Fibroblast of the conjunctiva (primary cell): ENCODE data around the gene SLC6A2.
A peak's percentile ranks its signal among the peaks of the same experiment; 100 is the strongest.
"Not testable (repeated sequence)": the region's sequence is repeated elsewhere in the genome, so short reads cannot be mapped to it uniquely, and the experiment has no call there.

ENCODE experiments used
- DNase-seq: peaks from one replicate; pipeline ENCODE4 v3.0.0-alpha.2; 2010; ENCODE audit warnings: low read depth

The SLC6A2 gene

DNA sequence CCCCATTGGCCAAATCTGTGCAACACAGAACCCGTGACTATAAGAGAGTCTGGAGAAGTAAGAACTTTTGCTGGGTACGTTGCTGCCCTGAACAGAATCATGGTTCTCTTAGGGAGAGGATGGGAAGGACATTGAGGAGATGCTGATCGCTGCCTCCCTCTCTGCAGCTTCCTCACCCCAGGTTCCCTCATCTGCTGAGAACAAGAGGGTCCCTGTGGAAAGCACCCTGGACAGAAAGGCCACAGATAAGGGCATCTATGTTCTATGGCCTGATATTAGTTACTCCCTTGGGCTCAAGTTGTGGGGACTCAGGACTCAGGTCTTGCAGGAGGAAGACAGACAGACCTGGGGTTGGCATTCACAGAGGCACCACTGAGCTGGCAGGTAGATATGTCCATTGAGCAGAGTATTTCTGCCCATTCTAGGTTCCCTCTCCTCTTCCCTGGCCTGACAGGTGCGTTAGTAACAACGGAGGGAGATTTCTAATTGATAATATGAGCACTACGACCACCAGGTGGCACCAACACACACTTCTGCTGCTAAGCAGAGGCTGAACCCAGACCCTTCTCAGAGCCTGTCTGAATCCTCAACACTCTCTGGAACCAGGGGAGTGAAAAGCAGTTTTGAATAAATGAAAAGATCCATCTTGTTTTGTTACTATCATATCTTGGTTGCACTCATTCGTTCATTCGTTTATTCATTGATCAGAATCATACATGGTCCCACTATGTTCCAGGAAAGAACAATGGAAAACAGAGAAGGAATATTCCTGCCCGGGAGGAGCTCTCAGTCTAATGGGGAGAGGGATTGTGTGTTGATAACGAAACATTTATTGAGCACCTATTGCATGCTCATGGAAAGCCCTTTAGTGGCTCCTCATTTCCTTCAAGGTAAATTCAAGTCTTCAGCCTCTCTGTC, 56.4 kb downstream of the SLC6A2 start:
- peak; percentile 24 for DNase-seq

DNA sequence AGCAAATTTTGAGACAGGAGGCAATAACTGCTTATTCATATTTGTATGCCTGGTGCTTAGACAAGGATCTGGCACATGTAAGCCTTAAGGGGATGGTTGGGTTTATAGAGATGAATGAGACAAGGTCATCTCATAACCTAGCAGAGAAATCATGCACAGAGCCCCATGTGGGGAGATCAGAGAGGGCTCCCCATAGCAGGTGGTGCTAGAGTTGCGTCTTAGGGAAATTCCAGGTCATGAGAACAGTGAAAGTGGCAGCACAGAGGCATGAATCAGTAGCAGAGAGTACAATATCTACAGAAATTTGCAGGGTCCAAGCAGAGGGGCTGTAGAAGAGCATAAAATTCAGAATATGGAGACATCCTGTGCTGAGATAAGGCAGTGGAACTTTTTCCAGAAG, 57.3 kb downstream of the SLC6A2 start:
- DNase-seq, result no peak

GRCh38 chr16:55717326-55717725, 61.5 kb downstream of the SLC6A2 start:
- no peak for DNase-seq

- no peak for DNase-seq
These were observed 69.4 kb downstream of the SLC6A2 start for GRCh38 chr16:55725055-55725777.

DNA sequence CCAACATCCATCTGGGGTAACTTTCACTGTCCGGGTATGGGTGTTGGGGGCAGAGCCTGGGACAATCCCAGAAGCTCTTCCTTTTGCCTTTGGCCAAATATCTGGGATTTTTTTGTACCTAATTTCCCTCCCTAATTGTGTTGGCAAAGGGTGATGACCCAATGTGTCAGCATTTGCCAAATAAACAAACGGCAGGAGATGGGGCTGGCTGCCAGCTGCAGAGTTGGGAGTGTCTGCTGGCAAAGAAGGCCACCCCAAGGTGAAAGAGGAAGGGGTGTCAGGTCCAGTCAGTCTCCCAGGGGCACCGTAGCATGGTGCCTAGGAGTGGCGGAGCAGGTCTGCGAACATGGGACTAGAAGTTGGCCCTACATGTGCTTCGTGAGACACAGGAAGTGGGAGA, 73.0 kb downstream of the SLC6A2 start:
- DNase-seq, result no peak

DNA sequence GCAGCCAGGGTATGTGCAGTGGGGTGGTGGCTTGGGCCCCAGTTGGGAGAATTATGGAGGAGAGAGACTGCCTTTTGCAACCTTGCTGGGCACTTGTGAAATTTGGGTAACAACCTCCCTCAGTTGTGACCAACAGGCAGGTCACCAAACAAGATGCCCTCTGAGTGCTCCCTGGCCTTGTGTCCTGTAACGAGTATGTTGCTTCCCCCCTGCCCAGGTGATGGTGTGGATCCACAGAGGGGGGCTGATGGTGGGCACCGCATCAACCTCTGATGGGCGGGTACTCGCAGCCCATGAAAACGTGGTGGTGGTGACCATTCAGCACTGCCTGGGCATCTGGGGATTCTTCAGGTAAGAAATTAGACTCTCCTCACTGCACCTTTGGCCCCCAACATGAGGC, 74.3 kb downstream of the SLC6A2 start:
- DNase-seq, result no peak

- DNase-seq, result no peak
These were observed 76.7 kb downstream of the SLC6A2 start for GRCh38 chr16:55732496-55732895.

DNA sequence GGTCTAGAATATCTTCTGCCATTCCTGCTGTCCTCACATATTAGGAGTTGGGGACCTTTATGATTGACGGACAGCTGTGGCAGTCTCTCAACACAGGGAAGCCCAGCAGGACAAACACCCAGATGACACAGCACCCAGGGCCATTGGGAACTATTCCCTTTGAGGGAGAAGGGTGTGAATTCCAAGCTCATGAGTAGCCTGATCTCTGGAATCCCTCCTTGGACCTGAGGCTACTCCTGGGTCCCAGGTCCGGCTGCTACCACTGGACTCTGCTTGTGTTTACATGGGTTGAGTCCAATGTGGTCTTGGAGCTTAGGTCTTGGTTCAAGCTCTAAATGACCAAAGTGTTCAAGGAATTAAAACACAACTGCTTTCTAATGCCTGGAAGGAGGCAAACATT, 78.9 kb downstream of the SLC6A2 start:
- DNase-seq, result no peak

DNA sequence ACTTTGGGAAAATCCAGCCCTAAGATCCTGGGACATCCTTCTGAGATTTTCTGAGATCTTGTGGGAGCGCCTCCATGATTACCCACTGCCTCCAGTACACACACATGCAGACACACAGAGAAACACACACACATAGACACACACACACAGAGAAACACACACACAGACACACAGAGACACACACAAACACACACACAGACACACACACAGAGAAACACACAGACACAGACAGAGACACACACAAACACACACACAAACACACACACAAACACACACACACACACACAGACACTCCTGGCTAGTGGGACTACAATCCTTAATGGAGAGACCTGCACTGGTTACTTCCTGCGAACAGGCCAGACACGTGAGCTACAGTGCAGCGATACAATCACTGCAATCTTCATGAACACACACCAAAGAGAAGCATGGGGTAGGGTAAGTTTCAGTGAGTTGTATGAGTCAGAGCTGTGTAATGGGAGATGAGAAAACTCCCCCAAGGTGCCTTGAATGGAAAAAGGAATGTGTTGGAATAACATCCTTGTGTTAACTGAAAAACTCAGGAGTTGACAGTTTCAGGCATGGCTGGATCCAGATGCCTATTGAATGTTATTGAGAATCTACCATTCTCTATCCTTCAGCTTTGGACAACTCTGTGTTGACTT, 79.5 kb downstream of the SLC6A2 start:
- DNase-seq, result no peak

DNA sequence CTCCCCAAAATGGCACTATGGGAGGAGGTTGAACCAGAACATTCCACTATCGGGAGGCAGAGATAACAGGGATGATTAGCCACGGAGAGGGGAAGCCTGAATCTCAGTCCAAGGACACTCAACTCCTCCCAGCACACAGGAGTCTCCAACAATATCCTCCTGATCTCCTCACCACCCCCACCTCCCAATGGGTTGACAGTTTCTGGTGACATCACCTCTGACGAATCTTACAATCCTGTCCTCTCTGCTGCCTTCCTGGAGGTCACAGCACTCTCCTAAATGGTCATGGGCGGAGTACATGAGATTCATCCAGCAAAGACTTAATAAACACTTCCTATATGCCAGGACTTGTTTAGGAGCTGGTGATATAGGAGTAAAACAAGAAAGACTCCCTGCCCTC, 80.9 kb downstream of the SLC6A2 start:
- DNase-seq, result no peak

GRCh38 chr16:55737318-55737717, 81.5 kb downstream of the SLC6A2 start:
- no peak for DNase-seq

DNA sequence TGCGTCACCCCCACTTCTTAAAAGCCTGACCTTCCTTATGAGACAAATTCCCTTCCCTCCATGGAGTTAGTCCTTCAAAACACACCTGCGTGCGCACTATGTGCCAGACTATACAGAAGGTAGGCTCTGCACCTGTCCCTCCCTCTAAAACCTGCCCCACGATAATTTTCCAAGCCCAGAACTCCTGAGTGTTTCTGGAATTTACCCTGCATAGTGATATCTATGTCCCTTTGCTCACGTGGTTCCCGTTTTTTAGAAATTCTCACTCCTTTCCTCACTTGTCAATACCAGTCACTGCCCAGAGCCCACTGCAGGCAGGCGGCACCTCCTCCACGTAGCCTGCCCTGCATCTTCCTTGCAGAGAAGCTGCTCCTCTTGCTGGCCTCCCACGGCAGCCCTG, 82.2 kb downstream of the SLC6A2 start:
- no peak for DNase-seq

GRCh38 chr16:55746081-55746480, 90.3 kb downstream of the SLC6A2 start:
- no peak for DNase-seq

DNA sequence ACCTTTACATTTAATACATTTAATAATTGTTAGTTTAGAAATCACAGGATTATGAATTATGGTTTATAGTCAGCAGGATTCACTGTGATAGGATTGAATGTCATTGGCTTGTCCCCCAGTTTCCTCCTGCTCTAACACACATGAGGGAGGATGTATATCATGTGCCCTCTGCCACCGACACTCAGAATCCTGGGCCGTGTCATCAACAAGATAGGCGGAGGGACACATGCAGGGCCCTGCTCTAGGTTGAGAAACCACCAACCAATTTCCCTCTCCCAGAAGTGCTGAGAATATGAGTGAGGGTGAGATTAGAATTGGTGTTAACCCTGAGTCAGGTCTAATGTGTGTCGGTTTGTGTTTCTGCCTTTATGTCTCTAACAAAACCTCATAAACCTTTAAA, 92.0 kb downstream of the SLC6A2 start:
- no peak for DNase-seq

DNA sequence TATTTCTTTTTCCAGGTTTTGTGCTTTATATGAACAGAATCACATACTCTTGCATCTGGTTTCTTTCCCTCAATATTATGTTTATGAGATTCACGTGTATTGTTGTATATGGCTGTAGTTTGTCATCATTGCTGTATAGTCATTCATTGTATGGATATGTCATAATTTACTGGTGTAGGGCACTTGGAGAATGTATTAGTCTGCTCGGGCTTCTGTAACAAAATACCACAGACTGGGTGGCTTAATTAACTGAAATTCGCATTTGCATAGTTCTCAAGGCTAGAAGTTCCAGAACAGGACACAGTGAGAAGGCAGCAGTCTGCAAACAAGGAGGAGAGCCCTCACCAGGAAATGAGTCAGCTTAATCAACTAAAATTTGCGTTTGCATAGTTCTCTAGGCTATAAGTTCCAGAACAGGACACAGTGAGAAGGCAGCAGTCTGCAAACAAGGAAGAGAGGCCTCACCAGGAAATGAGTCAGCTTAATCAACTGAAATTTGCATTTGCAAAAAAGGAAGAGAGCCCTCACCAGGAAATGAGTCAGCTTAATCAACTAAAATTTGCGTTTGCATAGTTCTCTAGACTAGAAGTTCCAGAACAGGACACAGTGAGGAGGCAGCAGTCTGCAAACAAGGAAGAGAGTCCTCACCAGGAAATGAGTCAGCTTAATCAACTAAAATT, 96.8 kb downstream of the SLC6A2 start:
- not testable (repeated sequence) for DNase-seq

- DNase-seq, result not testable (repeated sequence)
These were observed 97.4 kb downstream of the SLC6A2 start for GRCh38 chr16:55753145-55753631.
